GM19099 (cell line): ENCODE data around the gene RDH8.

Source experiments
- POLR2A ChIP-seq: IDR thresholded peaks from 3 replicates; pipeline ENCODE4 v1.6.1; 2011; ENCODE audit warnings: low read depth; ENCODE audit not compliant: insufficient read length; ENCODE audit errors: extremely low read depth

The RDH8 gene

GRCh38 chr19:10013834-10014618, 743 bp downstream of the RDH8 start:
- TF ChIP-seq POLR2A: no peak

- TF ChIP-seq POLR2A: no peak
Measured at GRCh38 chr19:10018263-10018662, 5.0 kb downstream of the RDH8 start.

- TF ChIP-seq POLR2A: no peak
Measured at GRCh38 chr19:10018786-10019185, 5.5 kb downstream of the RDH8 start.

GRCh38 chr19:10019246-10019645, 6.0 kb downstream of the RDH8 start:
- no peak for TF ChIP-seq POLR2A

GRCh38 chr19:10020851-10021250, 7.6 kb downstream of the RDH8 start:
- no peak for TF ChIP-seq POLR2A

GRCh38 chr19:10021446-10021845, 8.2 kb downstream of the RDH8 start:
- TF ChIP-seq POLR2A: no peak

- no peak for TF ChIP-seq POLR2A
Measured at GRCh38 chr19:10021863-10022262, 8.6 kb downstream of the RDH8 start.

GRCh38 chr19:10026744-10027143, 13.5 kb downstream of the RDH8 start:
- no peak for TF ChIP-seq POLR2A

GRCh38 chr19:10027158-10027997, 14.1 kb downstream of the RDH8 start:
- no peak for TF ChIP-seq POLR2A

GRCh38 chr19:10033614-10034013, 20.3 kb downstream of the RDH8 start:
- no peak for TF ChIP-seq POLR2A

- TF ChIP-seq POLR2A: no peak
Measured at GRCh38 chr19:10036601-10037071, 23.4 kb downstream of the RDH8 start.

- TF ChIP-seq POLR2A: no peak
Measured at GRCh38 chr19:10037367-10037766, 24.1 kb downstream of the RDH8 start.

- TF ChIP-seq POLR2A: no peak
Measured at GRCh38 chr19:10037809-10038208, 24.5 kb downstream of the RDH8 start.

- no peak for TF ChIP-seq POLR2A
Measured at GRCh38 chr19:10043286-10043927, 30.1 kb downstream of the RDH8 start.

GRCh38 chr19:10044390-10044789, 31.1 kb downstream of the RDH8 start:
- TF ChIP-seq POLR2A: no peak
